ENCODE data around the gene CUX1. TPM values are rescaled to one million over a fixed set of nuclear protein-coding genes. Genes with fewer than 3 reads are reported as not detected.
"Not testable (repeated sequence)": the region's sequence is repeated elsewhere in the genome, so short reads cannot be mapped to it uniquely, and the experiment has no call there.

CUX1 gene
- polyA plus RNA-seq, 1 donor: 101 TPM

DNA sequence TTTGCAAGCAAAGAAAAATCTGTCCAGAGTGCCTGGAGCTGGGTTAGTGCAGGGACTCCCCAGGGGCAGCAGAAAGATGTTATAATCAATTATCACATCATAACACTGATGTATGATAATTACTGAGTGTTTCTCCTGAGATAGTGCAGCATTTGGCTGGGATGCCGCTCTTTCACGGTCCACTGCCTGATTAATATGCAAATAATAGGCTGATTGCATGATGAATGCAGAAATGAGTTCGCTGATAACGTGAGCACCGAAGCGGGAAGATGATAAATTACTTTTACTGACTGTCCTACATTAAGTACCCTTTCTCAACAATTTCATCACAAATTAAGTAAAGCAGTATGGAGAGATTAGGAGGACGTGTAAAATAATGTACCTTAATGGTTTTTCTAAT is 397.8 kb downstream of the CUX1 start:
- no peak for DNase-seq

DNA sequence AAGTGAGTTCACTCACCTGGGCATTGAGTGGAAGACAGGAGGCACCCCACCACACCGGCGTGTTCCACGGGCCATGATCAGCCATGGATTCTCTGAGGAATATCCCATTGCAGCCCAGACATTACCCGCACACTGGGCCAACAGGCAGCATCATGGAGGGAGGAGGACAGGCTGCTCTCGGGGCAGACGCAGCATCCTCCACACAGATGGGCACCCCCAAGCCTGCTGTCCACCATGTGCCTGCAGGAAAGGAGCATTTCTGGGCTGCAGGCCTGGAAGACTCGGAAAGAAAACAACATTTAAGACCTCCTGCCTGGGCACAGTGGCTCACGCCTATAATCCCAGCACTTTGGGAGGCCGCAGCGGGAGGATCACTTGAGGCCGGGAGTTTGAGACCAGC is 398.3 kb downstream of the CUX1 start:
- DNase-seq: no peak

- DNase-seq: no peak
These were observed 399.3 kb downstream of the CUX1 start for GRCh38 chr7:102216573-102217314.

DNA sequence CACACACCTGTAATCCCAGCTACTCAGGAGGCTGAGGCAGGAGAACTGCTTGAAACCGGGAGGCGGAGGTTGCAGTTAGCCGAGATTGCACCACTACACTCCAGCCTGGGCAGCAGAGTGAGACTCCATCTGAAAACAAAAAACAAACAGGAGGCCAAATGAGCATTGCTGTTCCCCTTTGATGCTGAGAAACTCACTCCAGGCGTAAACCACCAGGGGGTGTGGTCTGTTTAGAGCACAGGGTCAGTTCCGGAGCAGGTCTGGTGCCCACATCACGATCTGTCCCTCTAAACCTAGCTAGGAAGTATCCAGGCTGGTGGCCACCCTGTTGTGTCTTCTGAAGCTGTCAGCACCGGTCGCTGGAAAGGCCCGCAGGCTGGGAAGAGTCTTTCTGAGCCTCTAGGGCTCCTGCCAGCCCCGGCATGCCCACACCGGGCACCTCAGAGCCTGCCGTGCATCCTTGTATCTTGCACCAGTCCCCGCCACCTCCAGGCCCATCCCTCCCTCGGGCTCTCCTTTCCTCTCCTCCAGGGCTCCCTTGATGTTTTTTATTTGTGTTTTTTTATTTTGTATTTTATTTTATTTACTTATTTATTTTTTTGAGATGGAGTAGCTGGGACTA is 402.9 kb downstream of the CUX1 start:
- no peak for DNase-seq

DNA sequence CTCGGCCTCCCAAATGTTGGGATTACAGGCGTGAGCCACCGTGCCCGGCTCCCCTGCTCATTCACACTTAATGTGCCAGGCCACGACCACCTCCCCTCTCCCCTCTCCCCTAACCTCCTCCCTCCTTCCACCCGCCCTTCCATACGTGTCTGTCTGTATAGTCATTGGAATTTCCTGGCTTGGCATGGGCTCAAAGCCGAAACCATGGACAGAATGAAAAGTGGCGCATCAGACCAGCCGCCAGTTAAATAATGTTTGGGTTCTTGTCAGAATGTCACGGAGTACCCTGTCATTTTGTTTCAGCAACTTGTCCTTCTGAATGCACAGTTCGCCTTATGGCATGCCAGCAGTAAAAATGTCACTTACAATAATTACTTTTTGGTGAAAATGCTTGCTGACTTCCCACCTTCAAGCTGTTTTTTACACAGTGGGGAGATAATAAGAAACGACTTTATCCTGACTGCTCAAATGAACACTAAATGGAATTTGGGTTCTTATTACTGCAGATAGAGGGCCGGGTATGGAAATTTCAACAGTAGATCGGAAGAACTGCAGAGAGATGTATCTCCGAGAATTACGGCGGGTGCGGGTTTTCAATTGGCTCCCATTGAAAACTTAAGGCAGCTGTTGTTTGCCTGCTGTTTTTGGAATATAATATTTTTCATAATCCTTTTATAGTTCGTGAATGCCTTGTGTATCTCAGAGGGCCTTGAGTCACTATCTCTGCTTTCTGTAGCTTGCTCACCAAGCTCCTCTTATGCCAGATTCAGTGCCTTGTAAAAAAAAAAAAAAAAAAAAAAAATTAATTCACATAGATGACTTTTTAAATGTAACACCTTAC is 403.8 kb downstream of the CUX1 start:
- DNase-seq: no peak

GRCh38 chr7:102221961-102222360 is 404.5 kb downstream of the CUX1 start:
- DNase-seq: no peak

GRCh38 chr7:102222445-102222844 is 405.0 kb downstream of the CUX1 start:
- no peak for DNase-seq

DNA sequence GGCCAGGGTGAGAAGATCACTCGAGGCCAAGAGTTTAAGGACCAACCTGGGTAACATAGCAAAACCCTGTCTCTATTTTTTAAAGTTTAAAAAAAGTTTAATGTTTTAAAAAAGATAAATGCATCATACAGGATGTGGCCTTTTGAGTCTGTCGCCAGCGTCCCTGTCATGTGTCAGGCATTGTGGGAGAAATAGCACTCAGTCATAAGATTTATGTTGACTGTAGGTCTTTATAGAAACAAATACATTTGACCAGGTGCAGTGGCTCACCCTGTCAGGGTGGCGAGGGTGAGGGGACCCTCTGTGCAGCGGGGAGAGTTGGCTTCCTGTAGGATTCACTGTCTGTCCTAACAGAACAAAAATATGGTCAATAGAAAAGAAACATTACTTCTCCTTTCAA is 405.8 kb downstream of the CUX1 start:
- DNase-seq: no peak

DNA sequence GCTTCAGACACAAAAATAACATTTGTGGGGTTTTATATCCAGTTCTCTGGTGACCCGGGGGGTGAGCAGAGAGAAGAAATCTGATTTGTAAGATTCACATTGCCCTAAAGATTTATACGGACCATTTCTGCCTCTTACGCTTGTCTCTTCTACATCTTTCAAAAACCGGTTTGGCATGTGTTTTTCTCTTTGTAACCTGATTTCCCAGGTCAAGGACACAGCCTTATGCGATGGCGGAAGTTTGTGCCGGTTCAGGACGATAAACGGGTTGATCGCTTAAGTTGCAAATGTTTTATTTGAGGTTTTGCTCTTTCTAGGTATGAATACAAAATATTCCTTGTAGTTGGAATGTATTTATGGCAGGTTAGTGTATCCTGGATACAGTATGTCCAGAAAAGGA is 407.6 kb downstream of the CUX1 start:
- no peak for DNase-seq

DNA sequence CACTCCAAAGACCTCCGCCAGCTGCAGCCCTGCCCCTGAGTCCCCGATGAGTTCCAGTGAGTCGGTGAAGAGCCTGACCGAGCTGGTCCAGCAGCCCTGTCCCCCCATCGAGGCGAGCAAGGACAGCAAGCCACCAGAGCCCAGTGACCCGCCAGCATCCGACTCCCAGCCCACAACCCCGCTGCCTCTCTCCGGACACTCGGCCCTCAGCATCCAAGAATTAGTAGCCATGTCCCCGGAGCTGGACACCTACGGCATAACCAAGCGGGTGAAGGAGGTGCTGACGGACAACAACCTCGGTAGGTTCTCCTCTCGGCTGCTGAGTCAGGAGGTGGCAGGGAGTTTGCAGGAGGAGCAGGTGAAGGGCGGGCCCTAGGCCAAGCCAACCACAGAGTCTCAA is 409.9 kb downstream of the CUX1 start:
- no peak for DNase-seq

DNA sequence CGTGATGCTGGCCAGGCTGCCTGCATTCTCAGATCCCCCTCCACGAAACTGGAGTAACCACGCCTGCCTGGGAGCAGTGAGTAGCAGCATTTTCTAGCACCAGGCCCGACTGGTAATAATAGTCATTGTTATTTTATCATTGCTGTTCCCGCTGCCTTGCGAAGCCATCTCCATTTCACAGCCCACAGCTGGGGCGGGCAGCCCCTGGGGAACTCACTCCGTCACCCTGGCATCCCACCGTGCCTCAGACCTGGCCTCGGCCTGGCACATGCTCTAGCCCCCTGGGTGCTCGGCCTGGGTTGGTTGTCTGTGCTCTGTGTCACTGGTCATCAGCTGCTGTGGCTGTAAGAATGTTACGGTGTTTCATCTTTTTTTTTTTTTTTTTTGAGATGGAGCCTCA is 411.5 kb downstream of the CUX1 start:
- no peak for DNase-seq

- DNase-seq: not testable (repeated sequence)
These were observed 412.7 kb downstream of the CUX1 start for GRCh38 chr7:102230162-102230561.

DNA sequence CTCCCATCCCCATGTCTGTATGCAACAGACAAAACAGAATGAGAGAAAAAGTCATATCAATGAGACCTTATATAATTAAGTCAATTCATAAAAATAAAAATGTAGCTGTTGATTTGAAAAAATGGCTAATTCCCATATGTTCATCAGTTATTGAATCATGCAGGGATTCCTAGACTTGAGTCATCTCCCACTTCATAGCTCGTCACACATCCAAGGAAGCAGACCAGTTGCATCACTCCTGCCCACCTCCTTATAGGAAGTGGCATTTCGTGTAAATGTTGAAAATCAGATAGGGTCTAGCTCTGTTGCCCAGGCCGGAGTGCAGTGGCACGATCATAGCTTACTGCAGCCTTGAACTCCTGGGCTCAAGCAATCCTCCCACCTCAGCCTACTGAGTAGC is 413.2 kb downstream of the CUX1 start:
- no peak for DNase-seq

GRCh38 chr7:102232611-102233286 is 415.3 kb downstream of the CUX1 start:
- DNase-seq: no peak

- no peak for DNase-seq
These were observed 416.7 kb downstream of the CUX1 start for GRCh38 chr7:102234131-102234530.

DNA sequence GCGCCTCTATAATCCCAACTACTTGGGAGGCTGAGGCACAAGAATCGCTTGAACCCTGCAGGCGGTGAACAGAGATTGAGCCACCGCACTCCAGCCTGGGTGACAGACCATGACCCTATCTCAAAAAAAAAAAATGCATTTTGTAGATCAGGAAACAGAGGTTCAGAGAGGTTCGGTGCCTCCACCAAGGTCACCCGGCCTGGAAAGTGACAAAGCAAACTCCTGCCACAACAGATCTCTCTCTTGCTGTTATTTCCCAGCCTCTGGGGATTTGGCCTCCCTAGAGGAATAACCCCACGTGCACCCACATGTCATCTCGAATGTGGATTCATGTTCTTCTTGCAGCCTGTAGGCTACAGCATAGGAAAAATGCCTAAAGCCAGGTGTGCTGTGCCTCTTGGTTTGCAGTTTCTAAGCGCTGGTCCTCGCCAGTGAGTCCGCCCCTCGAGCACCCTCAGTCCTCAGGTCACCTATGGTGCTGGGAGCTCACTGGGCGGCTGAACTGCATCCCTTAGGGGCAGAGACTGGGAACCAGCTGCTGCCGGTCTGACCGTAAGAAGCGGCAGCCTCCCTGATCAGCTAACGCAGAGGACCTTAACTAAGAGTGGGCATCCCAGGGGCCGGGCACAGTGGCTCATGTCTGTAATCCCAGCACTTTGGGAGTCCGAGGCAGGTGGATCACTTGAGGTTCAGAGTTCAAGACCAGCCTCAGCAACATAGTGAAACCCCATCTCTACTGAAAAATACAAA is 417.6 kb downstream of the CUX1 start:
- no peak for DNase-seq

DNA sequence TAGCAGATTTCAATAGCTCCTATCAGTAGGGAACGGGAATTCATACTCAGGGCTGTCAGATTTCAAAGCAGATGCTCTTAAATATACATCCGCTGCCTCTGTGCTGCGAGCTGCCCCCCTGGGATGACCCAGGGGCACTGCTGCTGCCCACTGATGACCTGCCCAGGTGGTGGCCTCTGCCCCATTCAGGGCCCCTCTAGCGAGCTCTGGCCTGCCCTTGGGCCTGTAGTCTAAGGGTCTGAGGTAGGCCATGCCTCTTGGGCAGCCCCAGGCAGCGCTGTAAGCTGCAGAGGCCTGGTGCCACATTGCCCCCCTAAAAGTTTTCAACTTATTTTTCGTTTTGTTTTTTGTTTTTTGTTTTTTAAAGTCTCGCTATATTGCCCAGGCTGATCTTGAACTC is 418.7 kb downstream of the CUX1 start:
- DNase-seq: no peak

GRCh38 chr7:102236592-102237287 is 419.3 kb downstream of the CUX1 start:
- peak; percentile 56 for DNase-seq

DNA sequence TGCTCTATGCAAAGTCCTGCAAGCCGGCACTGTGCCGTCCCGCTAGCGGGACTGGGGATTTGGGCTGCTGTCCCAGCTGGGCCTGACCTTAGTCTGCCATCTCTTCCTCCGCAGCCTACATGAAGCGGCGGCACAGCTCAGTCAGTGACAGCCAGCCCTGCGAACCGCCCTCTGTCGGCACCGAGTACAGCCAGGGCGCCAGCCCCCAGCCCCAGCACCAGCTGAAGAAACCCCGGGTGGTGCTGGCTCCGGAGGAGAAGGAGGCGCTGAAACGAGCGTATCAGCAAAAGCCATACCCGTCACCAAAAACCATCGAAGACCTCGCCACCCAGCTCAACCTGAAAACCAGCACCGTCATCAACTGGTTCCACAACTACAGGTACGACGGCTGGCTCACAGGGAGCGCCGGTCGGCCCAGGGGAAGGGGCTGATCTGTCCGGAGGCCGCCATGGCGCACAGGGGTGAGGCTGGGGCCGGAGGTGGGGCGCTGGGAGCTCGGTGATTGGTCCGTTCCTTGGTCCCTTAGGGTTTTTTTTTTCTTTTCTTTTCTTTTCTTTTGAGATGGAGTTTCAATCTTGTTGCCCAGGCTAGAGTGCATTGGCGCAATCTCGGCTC is 421.9 kb downstream of the CUX1 start:
- DNase-seq: no peak

GRCh38 chr7:102241431-102241830 is 424.0 kb downstream of the CUX1 start:
- no peak for DNase-seq

DNA sequence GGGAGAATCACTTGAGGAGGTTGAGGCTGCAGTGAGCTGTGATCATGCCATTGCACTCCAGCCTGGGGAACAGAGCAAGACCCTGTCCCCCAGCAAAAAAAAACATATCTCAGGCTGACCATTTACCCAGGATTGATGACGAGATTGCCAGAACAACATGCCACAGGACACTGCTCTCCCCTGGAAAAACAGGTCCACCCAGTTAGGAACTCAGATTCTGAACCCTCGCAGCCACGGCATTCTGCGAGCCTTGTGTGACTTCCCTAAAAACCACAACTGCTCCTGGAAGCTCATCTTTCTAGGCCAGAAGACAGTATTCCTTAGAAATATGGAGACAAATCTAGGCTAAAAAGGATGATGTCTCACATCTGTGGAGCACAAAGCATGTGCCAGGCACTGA is 427.2 kb downstream of the CUX1 start:
- no peak for DNase-seq

Data from left kidney (tissue), 2 donors.